HepG2 (cell line): ENCODE data around the gene CTNNBIP1. TPM values are rescaled to one million over a fixed set of nuclear protein-coding genes. Genes with fewer than 3 reads are reported as not detected.

ENCODE experiments used
- ATAC-seq: fragments of 200-7000 bp; cut with Tn5 transposase; 3 replicates; pipeline ENCODE4 v1.9.1; 2020; ENCODE audit warnings: mild to moderate bottlenecking, moderate library complexity
- BruUV-seq: library from RNA; stranded (reverse); fragments of 400-500 nt; replicated peaks from 2 replicates; lab custom pipeline; 2021; lab: Mats Ljungman, UMichigan
- CTCF ChIA-PET: fragments of 300-600 bp; formaldehyde crosslinking; extraction: SDS; loops from one replicate; lab custom pipeline; 2021; ENCODE audit warnings: low total read pairs, inconsistent platforms, low intra/inter-chr PET ratio; lab: Yijun Ruan, JAX
- POLR2A ChIA-PET: fragments of 350-600 bp; sonication (Branson Sonifier 250); formaldehyde crosslinking; loops from one replicate; lab custom pipeline; 2020; ENCODE audit warnings: antibody characterized with exemption, inconsistent platforms; lab: Yijun Ruan, JAX
- DNase-seq: peaks from one replicate; pipeline ENCODE4 v3.0.0-alpha.2; 2015; ENCODE audit warnings: low spot score
- FAIRE-seq: peaks from 3 replicates; lab custom pipeline; 2011; peaks lifted over from hg19 to GRCh38; lab: Jason Lieb, UNC
- H2AFZ ChIP-seq: one replicate; pipeline ENCODE4 v1.6.1; 2011; ENCODE audit warnings: low read length, inconsistent platforms
- H3K27ac ChIP-seq: fragments of 300-600 bp; 3 replicates; pipeline ENCODE4 v1.8.0; 2011; ENCODE audit warnings: mixed run types, mild to moderate bottlenecking, mixed read lengths, low read length, inconsistent platforms; ENCODE audit not compliant: insufficient read depth; ENCODE audit errors: extremely low read length
- H3K27me3 ChIP-seq, 2 experiments: fragments of 200-600 bp in 1 of 2; 2 replicates in 1 of 2; 3 replicates in 1 of 2; pipeline versions ENCODE4 v1.6.0 to v1.8.0; 2011; ENCODE audit warnings: low read length in 2 of 2, mild to moderate bottlenecking in 2 of 2, moderate library complexity in 2 of 2, inconsistent platforms in 1 of 2; ENCODE audit not compliant: insufficient read depth in 2 of 2, control insufficient read depth in 1 of 2
- H3K36me3 ChIP-seq, 2 experiments: fragments of 200-600 bp in 1 of 2; replicated peaks in 1 of 2; 2 replicates in 1 of 2; 3 replicates in 1 of 2; pipeline versions ENCODE4 v1.5.1 to v1.8.0; 2011; ENCODE audit warnings: low read length in 2 of 2, inconsistent platforms in 1 of 2; ENCODE audit not compliant: insufficient read depth in 2 of 2, control insufficient read depth in 1 of 2
- H3K4me1 ChIP-seq: 2 replicates; pipeline ENCODE4 v1.5.1; 2012; ENCODE audit warnings: low read length, inconsistent platforms; ENCODE audit not compliant: insufficient read depth
- H3K4me2 ChIP-seq: 2 replicates; pipeline ENCODE4 v1.6.0; 2011; ENCODE audit warnings: low read depth, low read length, inconsistent platforms
- H3K4me3 ChIP-seq, 3 experiments: fragments of 200-600 bp in 1 of 3; sonication (generic), shearing (Covaris generic) in 1 of 3; replicated peaks in 1 of 3; 2 replicates each; pipeline ENCODE4 v1.5.1; 2011 to 2016; ENCODE audit warnings: low read length in 3 of 3, inconsistent platforms in 2 of 3, low read depth in 2 of 3, mild to moderate bottlenecking in 2 of 3, control low read depth in 1 of 3, mixed read lengths in 1 of 3; ENCODE audit not compliant: insufficient read depth in 1 of 3
- H3K79me2 ChIP-seq: one replicate; pipeline ENCODE4 v1.6.1; 2011; ENCODE audit warnings: low read length, inconsistent platforms; ENCODE audit not compliant: insufficient read depth
- H3K9ac ChIP-seq: 2 replicates; pipeline ENCODE4 v1.6.0; 2011; ENCODE audit warnings: mild to moderate bottlenecking, low read depth, low read length, inconsistent platforms; ENCODE audit not compliant: insufficient read depth
- H3K9me3 ChIP-seq: 2 replicates; pipeline ENCODE4 v1.5.1; 2012; ENCODE audit warnings: mild to moderate bottlenecking, low read length
- H4K20me1 ChIP-seq: 2 replicates; pipeline ENCODE4 v1.6.0; 2011; ENCODE audit warnings: inconsistent platforms, mild to moderate bottlenecking, low read length, moderate library complexity; ENCODE audit not compliant: insufficient read depth
- AGO2 ChIP-seq: fragments of 200-400 bp; formaldehyde crosslinking; optimal IDR thresholded peaks from 2 replicates; pipeline ENCODE3; 2017; ENCODE audit warnings: mild to moderate bottlenecking, low read depth, low read length, moderate library complexity
- MTA1 ChIP-seq: sonication (generic); formaldehyde crosslinking; IDR thresholded peaks from 2 replicates; pipeline ENCODE4 v1.4.0; 2020; ENCODE audit warnings: missing genetic modification reagents, mild to moderate bottlenecking, borderline replicate concordance
- SALL1 ChIP-seq: sonication (generic); formaldehyde crosslinking; IDR thresholded peaks from 2 replicates; pipeline ENCODE4 v1.8.0; 2022; ENCODE audit warnings: mild to moderate bottlenecking, missing genetic modification reagents
- ZNF34 ChIP-seq: sonication (generic); formaldehyde crosslinking; IDR thresholded peaks from 2 replicates; pipeline ENCODE4 v1.4.0; 2020; ENCODE audit warnings: mild to moderate bottlenecking, missing genetic modification reagents, borderline replicate concordance
- WGBS: methylation state at CpG from one replicate; pipeline ENCODE4 v1.1.6; 2017; ENCODE audit warnings: low lambda C conversion rate; 5-methylcytosine and 5-hydroxymethylcytosine counted together
- in situ Hi-C: cut with HindIII; loops from 2 replicates; pipeline ENCODE4 v1.10.0; 2017; ENCODE audit warnings: low pct_unique_long_range_greater_than_20kb; ENCODE audit not compliant: extremely low pct_ligation_motif_present
- intact Hi-C: fragments of 100-400 bp; cut with micrococcal nuclease; formaldehyde crosslinking; loops from one replicate; pipeline ENCODE4 v1.10.0; 2022; ENCODE audit not compliant: unreplicated experiment
- polyA plus RNA-seq, 8 experiments: library from polyadenylated mRNA; depleted of rRNA in 3 of 8; stranded (reverse) in 7 of 8; unstranded in 1 of 8; fragments of >200 nt; fragmentation: Illumina TruSeq in 4 of 8; extraction: Trizol in 4 of 8; gene quantifications; 2 replicates each; pipeline versions ENCODE4 v1.2.1 to v1.2.3, GENCODE V29; 2011 to 2016; ENCODE audit warnings: low read depth in 4 of 8, missing spikeins in 1 of 8, mixed read lengths in 1 of 8; ENCODE audit not compliant: insufficient read depth in 1 of 8
- total RNA-seq, 5 experiments: library from RNA; depleted of rRNA; stranded (reverse); fragments of >200 nt; fragmentation: Illumina TruSeq; extraction: Trizol; gene quantifications; 2 replicates each; pipeline ENCODE4 v1.2.3, GENCODE V29; 2016; ENCODE audit warnings: low read depth in 1 of 5
- TF ChIP-seq, protein P1 (sequence below): sonication (generic); formaldehyde crosslinking; IDR thresholded peaks from 2 replicates; pipeline ENCODE4 v1.4.0; 2020; ENCODE audit warnings: missing genetic modification reagents
- TF ChIP-seq, protein P2 (sequence below), 2 experiments: sonication (generic) in 1 of 2; formaldehyde crosslinking in 1 of 2; IDR thresholded peaks; 2 replicates each; pipeline versions ENCODE4 v1.6.1 to v1.9.0; 2014 to 2022; ENCODE audit warnings: antibody characterized with exemption in 1 of 2, borderline replicate concordance in 1 of 2, inconsistent platforms in 1 of 2, low read depth in 1 of 2, missing genetic modification reagents in 1 of 2

CTNNBIP1 gene
- total and polyA plus RNA-seq, 2 of the 13 experiments (the other 11 are each of a cell fraction or from before 2014, with no cell fraction given) = 71.7 to 83.0 TPM

GRCh38 chr1:9871707-9872425 lies 38.2 kb downstream of the CTNNBIP1 start (continued):
- TF ChIP-seq, protein P1, sequence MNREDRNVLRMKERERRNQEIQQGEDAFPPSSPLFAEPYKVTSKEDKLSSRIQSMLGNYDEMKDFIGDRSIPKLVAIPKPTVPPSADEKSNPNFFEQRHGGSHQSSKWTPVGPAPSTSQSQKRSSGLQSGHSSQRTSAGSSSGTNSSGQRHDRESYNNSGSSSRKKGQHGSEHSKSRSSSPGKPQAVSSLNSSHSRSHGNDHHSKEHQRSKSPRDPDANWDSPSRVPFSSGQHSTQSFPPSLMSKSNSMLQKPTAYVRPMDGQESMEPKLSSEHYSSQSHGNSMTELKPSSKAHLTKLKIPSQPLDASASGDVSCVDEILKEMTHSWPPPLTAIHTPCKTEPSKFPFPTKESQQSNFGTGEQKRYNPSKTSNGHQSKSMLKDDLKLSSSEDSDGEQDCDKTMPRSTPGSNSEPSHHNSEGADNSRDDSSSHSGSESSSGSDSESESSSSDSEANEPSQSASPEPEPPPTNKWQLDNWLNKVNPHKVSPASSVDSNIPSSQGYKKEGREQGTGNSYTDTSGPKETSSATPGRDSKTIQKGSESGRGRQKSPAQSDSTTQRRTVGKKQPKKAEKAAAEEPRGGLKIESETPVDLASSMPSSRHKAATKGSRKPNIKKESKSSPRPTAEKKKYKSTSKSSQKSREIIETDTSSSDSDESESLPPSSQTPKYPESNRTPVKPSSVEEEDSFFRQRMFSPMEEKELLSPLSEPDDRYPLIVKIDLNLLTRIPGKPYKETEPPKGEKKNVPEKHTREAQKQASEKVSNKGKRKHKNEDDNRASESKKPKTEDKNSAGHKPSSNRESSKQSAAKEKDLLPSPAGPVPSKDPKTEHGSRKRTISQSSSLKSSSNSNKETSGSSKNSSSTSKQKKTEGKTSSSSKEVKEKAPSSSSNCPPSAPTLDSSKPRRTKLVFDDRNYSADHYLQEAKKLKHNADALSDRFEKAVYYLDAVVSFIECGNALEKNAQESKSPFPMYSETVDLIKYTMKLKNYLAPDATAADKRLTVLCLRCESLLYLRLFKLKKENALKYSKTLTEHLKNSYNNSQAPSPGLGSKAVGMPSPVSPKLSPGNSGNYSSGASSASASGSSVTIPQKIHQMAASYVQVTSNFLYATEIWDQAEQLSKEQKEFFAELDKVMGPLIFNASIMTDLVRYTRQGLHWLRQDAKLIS = no peak
- TF ChIP-seq MTA1 (no peak), ZNF34 (no peak)

DNA sequence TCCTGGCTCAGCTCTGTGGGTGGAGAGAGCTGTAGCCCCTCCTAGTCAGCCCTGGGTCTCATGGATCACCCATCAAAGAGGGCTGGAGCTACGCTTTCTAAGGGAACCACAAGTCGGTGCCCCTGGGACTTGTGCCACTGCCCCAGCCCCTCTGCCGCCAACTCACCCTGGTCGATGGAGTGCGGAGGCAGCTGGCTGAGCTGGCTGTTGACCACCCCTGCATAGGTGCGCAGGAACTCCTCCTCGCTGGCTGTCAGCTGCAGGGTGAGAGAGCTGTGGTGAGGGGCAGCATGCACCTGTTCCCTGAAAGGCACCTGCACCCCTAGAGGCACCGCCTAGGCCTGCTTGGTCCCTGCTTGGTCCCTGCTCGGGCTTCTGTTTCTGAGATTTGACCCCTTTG lies 39.0 kb downstream of the CTNNBIP1 start:
- FAIRE-seq = no peak
- Histone ChIP-seq H3K4me2 (no peak overlapping the region), H4K20me1 (no peaks in the 10 kb centered on the region), H3K9me3 (no peaks in the 10 kb centered on the region), H3K36me3 (peaks cover 17 to 26% of the 10 kb centered on the region in 2 experiments; a peak in 4 of 5 replicates), H3K4me1 (peaks cover 57% of the 10 kb centered on the region), H3K9ac (no peak overlapping the region), H3K4me3 (no peak overlapping the region), H3K27me3 (no peaks in the 10 kb centered on the region), H3K79me2 (no peaks in the 10 kb centered on the region), H2AFZ (no peak overlapping the region), H3K27ac (peak overlapping the region; percentile 14)
- intact Hi-C loops (no loop called here), in situ Hi-C loops (loop anchor here (5.0 to 10.0 kb wide), 2 partner anchors 71 to 164 kb away; partner anchors contain the start of genes LZIC, NMNAT1 and UBE4B)
- no peak for ATAC-seq
- TF ChIP-seq SALL1 (0 out of 2 replicates have a peak, but pooled peaks have one; percentile 4), AGO2 (peak; percentile 15)
- TF ChIP-seq, protein P2, sequence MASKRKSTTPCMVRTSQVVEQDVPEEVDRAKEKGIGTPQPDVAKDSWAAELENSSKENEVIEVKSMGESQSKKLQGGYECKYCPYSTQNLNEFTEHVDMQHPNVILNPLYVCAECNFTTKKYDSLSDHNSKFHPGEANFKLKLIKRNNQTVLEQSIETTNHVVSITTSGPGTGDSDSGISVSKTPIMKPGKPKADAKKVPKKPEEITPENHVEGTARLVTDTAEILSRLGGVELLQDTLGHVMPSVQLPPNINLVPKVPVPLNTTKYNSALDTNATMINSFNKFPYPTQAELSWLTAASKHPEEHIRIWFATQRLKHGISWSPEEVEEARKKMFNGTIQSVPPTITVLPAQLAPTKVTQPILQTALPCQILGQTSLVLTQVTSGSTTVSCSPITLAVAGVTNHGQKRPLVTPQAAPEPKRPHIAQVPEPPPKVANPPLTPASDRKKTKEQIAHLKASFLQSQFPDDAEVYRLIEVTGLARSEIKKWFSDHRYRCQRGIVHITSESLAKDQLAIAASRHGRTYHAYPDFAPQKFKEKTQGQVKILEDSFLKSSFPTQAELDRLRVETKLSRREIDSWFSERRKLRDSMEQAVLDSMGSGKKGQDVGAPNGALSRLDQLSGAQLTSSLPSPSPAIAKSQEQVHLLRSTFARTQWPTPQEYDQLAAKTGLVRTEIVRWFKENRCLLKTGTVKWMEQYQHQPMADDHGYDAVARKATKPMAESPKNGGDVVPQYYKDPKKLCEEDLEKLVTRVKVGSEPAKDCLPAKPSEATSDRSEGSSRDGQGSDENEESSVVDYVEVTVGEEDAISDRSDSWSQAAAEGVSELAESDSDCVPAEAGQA (IDR thresholded peaks at IDR 0.05; ENCODE audit: low read depth) = no peak
- TF ChIP-seq, protein P2 (CRISPR knock-in tag; IDR thresholded peaks at IDR 0.05; ENCODE audit: borderline replicate concordance) = no peak
- no TSS peak for BruUV-seq
- DNase-seq = no peak
- POLR2A ChIA-PET = interaction anchor here (0.7 to 1.0 kb wide), 2 partner anchors 40 to 43 kb away, joined by 3 read pairs; no protein-coding TSS in a partner anchor
- 89% methylated on average over 3 of the region's 9 CpGs for WGBS
- CTCF ChIA-PET = no interaction called here
